Cardiac ventricle fibroblast (primary cell): ENCODE results near the gene CLN6. TPM values are rescaled to one million over a fixed set of nuclear protein-coding genes. Genes with fewer than 3 reads are reported as not detected.

Source experiments
- total RNA-seq: library from RNA; depleted of rRNA; stranded (reverse); fragments of >200 nt; gene quantifications from 2 replicates; pipeline ENCODE4 v1.2.3, GENCODE V29; 2015

Gene CLN6
- total RNA-seq = 10.3 and 10.6 TPM in 2 replicates

GRCh38 chr15:68229386-68230156, at the start of gene CLN6:
CLN6 (minus strand) TSS chr15:68229728; CDS start chr15:68229584, 144 bp downstream.

GRCh38 chr15:68277603-68278344, 48.2 kb upstream of the CLN6 start, which contains the start of gene FEM1B:
FEM1B (plus strand) TSS chr15:68277745; CDS start chr15:68278418, 673 bp downstream.

GRCh38 chr15:68204776-68205557, 24.6 kb downstream of the CLN6 start, which contains the start of gene CALML4:
CALML4 (minus strand) TSS chr15:68205332; CDS start chr15:68205247, 85 bp downstream.

Other genes with a start within 250 kb of the CLN6 start
- gene PIAS1, start 175.4 kb downstream of the CLN6 start, total RNA-seq = 9.2 and 11.4 TPM in 2 replicates
- gene CALML4, start 24.4 kb downstream of the CLN6 start, total RNA-seq = 1.1 and 1.4 TPM in 2 replicates
- 17.7 and 23.5 TPM in 2 replicates for gene FEM1B, start 48.0 kb upstream of the CLN6 start, total RNA-seq
- gene ITGA11, start 202.4 kb upstream of the CLN6 start, total RNA-seq = 20.8 and 23.0 TPM in 2 replicates